DND-41 (cell line): ENCODE measurements around the gene URB1.

Source experiments
- ATAC-seq: fragments of 200-7000 bp; cut with Tn5 transposase; 3 replicates; pipeline ENCODE4 v1.9.1; 2021; ENCODE audit warnings: low read depth; ENCODE audit not compliant: insufficient read depth
- DNase-seq: peaks from one replicate; pipeline ENCODE4 v3.0.0-alpha.2; 2020
- H2AFZ ChIP-seq: 2 replicates; pipeline ENCODE4 v1.6.0; 2012; ENCODE audit warnings: low read depth, low read length
- H3K27ac ChIP-seq: 2 replicates; pipeline ENCODE4 v1.5.1; 2012; ENCODE audit warnings: low read length, inconsistent platforms
- H3K27me3 ChIP-seq: fragments of 200-600 bp; sonication (generic); 2 replicates; pipeline ENCODE4 v1.6.0; 2012; ENCODE audit warnings: low read length, mild to moderate bottlenecking, inconsistent platforms; ENCODE audit not compliant: insufficient read depth, poor library complexity
- H3K36me3 ChIP-seq: 2 replicates; pipeline ENCODE4 v1.5.1; 2012; ENCODE audit warnings: low read length, inconsistent platforms; ENCODE audit not compliant: insufficient read depth
- H3K4me1 ChIP-seq: 2 replicates; pipeline ENCODE4 v1.5.1; 2012; ENCODE audit warnings: mild to moderate bottlenecking, low read length; ENCODE audit not compliant: insufficient read depth
- H3K4me2 ChIP-seq: 2 replicates; pipeline ENCODE4 v1.6.0; 2012; ENCODE audit warnings: mild to moderate bottlenecking, moderate library complexity, low read length, inconsistent platforms; ENCODE audit not compliant: insufficient read depth
- H3K4me3 ChIP-seq, 2 experiments: fragments of 200-600 bp in 1 of 2; shearing (Covaris generic) in 1 of 2; 2 replicates each; pipeline ENCODE4 v1.5.1; 2012 to 2016; ENCODE audit warnings: inconsistent platforms in 2 of 2, low read length in 2 of 2, mild to moderate bottlenecking in 2 of 2, low read depth in 1 of 2, moderate library complexity in 1 of 2
- H3K79me2 ChIP-seq: 2 replicates; pipeline ENCODE4 v1.6.0; 2012; ENCODE audit warnings: low read length, inconsistent platforms; ENCODE audit not compliant: insufficient read depth
- H3K9ac ChIP-seq: 2 replicates; pipeline ENCODE4 v1.6.0; 2012; ENCODE audit warnings: low read depth, mild to moderate bottlenecking, inconsistent platforms, low read length, moderate library complexity
- H3K9me3 ChIP-seq: 2 replicates; pipeline ENCODE4 v1.5.1; 2012; ENCODE audit warnings: low read length, moderate library complexity, mild to moderate bottlenecking, inconsistent platforms; ENCODE audit not compliant: insufficient read depth, severe bottlenecking
- H4K20me1 ChIP-seq: 2 replicates; pipeline ENCODE4 v1.6.0; 2012; ENCODE audit warnings: low read length; ENCODE audit not compliant: insufficient read depth
- CTCF ChIP-seq: IDR thresholded peaks from 2 replicates; pipeline ENCODE4 v1.5.1; 2012; ENCODE audit warnings: borderline replicate concordance, low read length, moderate library complexity, mild to moderate bottlenecking; ENCODE audit not compliant: poor library complexity, severe bottlenecking; ENCODE audit errors: extremely low read depth
- EZH2 ChIP-seq: IDR thresholded peaks from 3 replicates; pipeline ENCODE4 v1.6.1; 2012; ENCODE audit warnings: borderline replicate concordance, low read depth, mild to moderate bottlenecking, moderate library complexity, low read length, inconsistent platforms; ENCODE audit not compliant: severe bottlenecking

Gene URB1

GRCh38 chr21:32349333-32349944 is 43.4 kb downstream of the URB1 start:
- ATAC-seq (no peak), DNase-seq (no peak)
- H4K20me1 ChIP-seq: 0 out of 2 replicates have a peak, but pooled peaks cover 2% of the 10 kb centered on the region
- no peak for TF ChIP-seq EZH2
- no peak for TF ChIP-seq CTCF
- no peak overlapping the region for H3K9ac ChIP-seq
- peaks cover 100% of the 10 kb centered on the region for H3K36me3 ChIP-seq
- H3K4me2 ChIP-seq: no peak overlapping the region
- H3K9me3 ChIP-seq: peaks cover 10% of the 10 kb centered on the region
- H2AFZ ChIP-seq: no peak overlapping the region
- no peaks in the 10 kb centered on the region for H3K27me3 ChIP-seq
- no peak overlapping the region for H3K27ac ChIP-seq
- no peaks in the 10 kb centered on the region for H3K4me1 ChIP-seq
- H3K79me2 ChIP-seq: no peaks in the 10 kb centered on the region
- H3K4me3 ChIP-seq: no peak overlapping the region

GRCh38 chr21:32348604-32349332 is 44.0 kb downstream of the URB1 start:
- Histone ChIP-seq H3K9me3 (peaks cover 12% of the 10 kb centered on the region), H3K36me3 (peaks cover 100% of the 10 kb centered on the region), H3K9ac (no peak overlapping the region), H3K27ac (no peak overlapping the region), H3K4me2 (no peak overlapping the region), H3K4me1 (no peaks in the 10 kb centered on the region), H3K4me3 (no peak overlapping the region), H3K27me3 (no peaks in the 10 kb centered on the region), H4K20me1 (0 out of 2 replicates have a peak, but pooled peaks cover 2% of the 10 kb centered on the region), H3K79me2 (no peaks in the 10 kb centered on the region), H2AFZ (no peak overlapping the region)
- ATAC-seq (no peak), DNase-seq (no peak)
- no peak for TF ChIP-seq CTCF
- no peak for TF ChIP-seq EZH2

GRCh38 chr21:32347977-32348376 is 44.8 kb downstream of the URB1 start:
- no peak for TF ChIP-seq CTCF
- Histone ChIP-seq H3K79me2 (no peaks in the 10 kb centered on the region), H3K27me3 (no peaks in the 10 kb centered on the region), H3K36me3 (peaks cover 100% of the 10 kb centered on the region), H3K4me3 (no peak overlapping the region), H3K9me3 (peaks cover 12% of the 10 kb centered on the region), H3K9ac (no peak overlapping the region), H4K20me1 (0 out of 2 replicates have a peak, but pooled peaks cover 2% of the 10 kb centered on the region), H3K4me1 (no peaks in the 10 kb centered on the region), H2AFZ (no peak overlapping the region), H3K27ac (no peak overlapping the region), H3K4me2 (no peak overlapping the region)
- ATAC-seq (no peak), DNase-seq (no peak)
